ENCODE data around the gene HOXA3.

Gene HOXA3

GRCh38 chr7:27142580-27143022, 9.8 kb downstream of the HOXA3 start:
- H3K4me3 Mint-ChIP-seq = no peak overlapping the region
- no peaks in the 10 kb centered on the region for H3K36me3 Mint-ChIP-seq (ENCODE audit: low read depth)
- peaks cover 68% of the 10 kb centered on the region for H3K27me3 Mint-ChIP-seq
- DNase-seq = no peak
- H3K4me1 Mint-ChIP-seq (ENCODE audit: low read depth) = peaks cover 2% of the 10 kb centered on the region
- H3K27ac Mint-ChIP-seq = no peak overlapping the region
- no peaks in the 10 kb centered on the region for H3K9me3 Mint-ChIP-seq

GRCh38 chr7:27141923-27142579, 10.3 kb downstream of the HOXA3 start:
- DNase-seq = no peak
- Mint-ChIP-seq H3K9me3 (no peaks in the 10 kb centered on the region), H3K27ac (no peak overlapping the region), H3K27me3 (peaks cover 68% of the 10 kb centered on the region), H3K36me3 (ENCODE audit: low read depth) (no peaks in the 10 kb centered on the region), H3K4me1 (ENCODE audit: low read depth) (no peaks in the 10 kb centered on the region), H3K4me3 (no peak overlapping the region)

GRCh38 chr7:27141137-27141922, 11.1 kb downstream of the HOXA3 start:
- DNase-seq = no peak
- H3K9me3 Mint-ChIP-seq = no peaks in the 10 kb centered on the region
- peaks cover 68% of the 10 kb centered on the region for H3K27me3 Mint-ChIP-seq
- H3K27ac Mint-ChIP-seq = no peak overlapping the region
- no peaks in the 10 kb centered on the region for H3K36me3 Mint-ChIP-seq (ENCODE audit: low read depth)
- H3K4me3 Mint-ChIP-seq = no peak overlapping the region
- no peaks in the 10 kb centered on the region for H3K4me1 Mint-ChIP-seq (ENCODE audit: low read depth)

GRCh38 chr7:27140126-27140857, 12.1 kb downstream of the HOXA3 start:
- Mint-ChIP-seq H3K27me3 (peaks cover 68% of the 10 kb centered on the region), H3K36me3 (ENCODE audit: low read depth) (no peaks in the 10 kb centered on the region), H3K4me3 (no peak overlapping the region), H3K4me1 (ENCODE audit: low read depth) (peaks cover 9% of the 10 kb centered on the region), H3K27ac (no peak overlapping the region), H3K9me3 (no peaks in the 10 kb centered on the region)
- no peak for DNase-seq

- H3K9me3 Mint-ChIP-seq = peaks cover 1% of the 10 kb centered on the region
- H3K4me3 Mint-ChIP-seq = no peak overlapping the region
- H3K27ac Mint-ChIP-seq = no peak overlapping the region
- peaks cover 15% of the 10 kb centered on the region for H3K4me1 Mint-ChIP-seq (ENCODE audit: low read depth)
- peaks cover 69% of the 10 kb centered on the region for H3K27me3 Mint-ChIP-seq
- H3K36me3 Mint-ChIP-seq (ENCODE audit: low read depth) = no peaks in the 10 kb centered on the region
- DNase-seq = no peak
Observed at GRCh38 chr7:27139334-27140125, 12.9 kb downstream of the HOXA3 start.

GRCh38 chr7:27138985-27139333, 13.4 kb downstream of the HOXA3 start:
- no peak overlapping the region for H3K27ac Mint-ChIP-seq
- no peaks in the 10 kb centered on the region for H3K36me3 Mint-ChIP-seq (ENCODE audit: low read depth)
- H3K4me1 Mint-ChIP-seq (ENCODE audit: low read depth) = peaks cover 21% of the 10 kb centered on the region
- no peak for DNase-seq
- H3K9me3 Mint-ChIP-seq = peaks cover 2% of the 10 kb centered on the region
- H3K4me3 Mint-ChIP-seq = no peak overlapping the region
- H3K27me3 Mint-ChIP-seq = peaks cover 68% of the 10 kb centered on the region

GRCh38 chr7:27138472-27138871, 13.9 kb downstream of the HOXA3 start:
- no peak overlapping the region for H3K4me3 Mint-ChIP-seq
- no peak overlapping the region for H3K27ac Mint-ChIP-seq
- no peaks in the 10 kb centered on the region for H3K36me3 Mint-ChIP-seq (ENCODE audit: low read depth)
- DNase-seq = no peak
- H3K9me3 Mint-ChIP-seq = peaks cover 2% of the 10 kb centered on the region
- peaks cover 72% of the 10 kb centered on the region for H3K27me3 Mint-ChIP-seq
- H3K4me1 Mint-ChIP-seq (ENCODE audit: low read depth) = peaks cover 24% of the 10 kb centered on the region

GRCh38 chr7:27137640-27138315, 14.6 kb downstream of the HOXA3 start:
- Mint-ChIP-seq H3K36me3 (ENCODE audit: low read depth) (no peaks in the 10 kb centered on the region), H3K27me3 (peaks cover 75% of the 10 kb centered on the region), H3K27ac (no peak overlapping the region), H3K4me3 (no peak overlapping the region), H3K4me1 (ENCODE audit: low read depth) (peaks cover 24% of the 10 kb centered on the region), H3K9me3 (peaks cover 2% of the 10 kb centered on the region)
- DNase-seq = no peak

- no peak overlapping the region for H3K27ac Mint-ChIP-seq
- H3K27me3 Mint-ChIP-seq = peaks cover 79% of the 10 kb centered on the region
- peaks cover 2% of the 10 kb centered on the region for H3K9me3 Mint-ChIP-seq
- no peak overlapping the region for H3K4me3 Mint-ChIP-seq
- no peaks in the 10 kb centered on the region for H3K36me3 Mint-ChIP-seq (ENCODE audit: low read depth)
- DNase-seq = no peak
- H3K4me1 Mint-ChIP-seq (ENCODE audit: low read depth) = peaks cover 27% of the 10 kb centered on the region
Observed at GRCh38 chr7:27134392-27134791, 18.0 kb downstream of the HOXA3 start.

GRCh38 chr7:27133409-27134231, 18.8 kb downstream of the HOXA3 start:
- H3K27ac Mint-ChIP-seq = no peak overlapping the region
- no peak overlapping the region for H3K4me3 Mint-ChIP-seq
- DNase-seq = no peak

GRCh38 chr7:27132978-27133377, 19.4 kb downstream of the HOXA3 start:
- no peak for DNase-seq
- Mint-ChIP-seq H3K36me3 (ENCODE audit: low read depth) (no peaks in the 10 kb centered on the region), H3K27me3 (peaks cover 83% of the 10 kb centered on the region), H3K4me3 (no peak overlapping the region), H3K9me3 (peaks cover 2% of the 10 kb centered on the region), H3K4me1 (ENCODE audit: low read depth) (peaks cover 27% of the 10 kb centered on the region), H3K27ac (no peak overlapping the region)

More at GRCh38 chr7:27133409-27134231, 18.8 kb downstream of the HOXA3 start:
- H3K9me3 Mint-ChIP-seq = peaks cover 2% of the 10 kb centered on the region
- peaks cover 27% of the 10 kb centered on the region for H3K4me1 Mint-ChIP-seq (ENCODE audit: low read depth)
- H3K36me3 Mint-ChIP-seq (ENCODE audit: low read depth) = no peaks in the 10 kb centered on the region
- peaks cover 83% of the 10 kb centered on the region for H3K27me3 Mint-ChIP-seq

- Mint-ChIP-seq H3K9me3 (peaks cover 2% of the 10 kb centered on the region), H3K27ac (no peak overlapping the region), H3K36me3 (ENCODE audit: low read depth) (no peaks in the 10 kb centered on the region), H3K4me1 (ENCODE audit: low read depth) (peaks cover 27% of the 10 kb centered on the region), H3K27me3 (peaks cover 83% of the 10 kb centered on the region), H3K4me3 (no peak overlapping the region)
- DNase-seq = no peak
Observed at GRCh38 chr7:27132214-27132613, 20.2 kb downstream of the HOXA3 start.

GRCh38 chr7:27131390-27131819, 21.0 kb downstream of the HOXA3 start:
- DNase-seq = no peak
- H3K27ac Mint-ChIP-seq = no peak overlapping the region
- H3K36me3 Mint-ChIP-seq (ENCODE audit: low read depth) = no peaks in the 10 kb centered on the region

More at GRCh38 chr7:27131390-27131819, 21.0 kb downstream of the HOXA3 start:
- Mint-ChIP-seq H3K4me3 (peak overlapping the region; percentile 62), H3K4me1 (ENCODE audit: low read depth) (peaks cover 27% of the 10 kb centered on the region), H3K27me3 (peaks cover 83% of the 10 kb centered on the region), H3K9me3 (peaks cover 2% of the 10 kb centered on the region)
